ENCODE results near the gene IQGAP3. TPM values are rescaled to one million over a fixed set of nuclear protein-coding genes. Genes with fewer than 3 reads are reported as not detected.

The IQGAP3 gene
- total and polyA plus RNA-seq, 2 experiments from 2014 or later = 11.9 to 31.8 TPM

GRCh38 chr1:156525071-156525501 is 47.3 kb downstream of the IQGAP3 start:
- H3K4me2 ChIP-seq = no peak overlapping the region
- H3K27me3 Mint-ChIP-seq (ENCODE audit: insufficient read depth, low read depth, poor library complexity) = peaks cover 6% of the 10 kb centered on the region
- no peak for ATAC-seq

DNA sequence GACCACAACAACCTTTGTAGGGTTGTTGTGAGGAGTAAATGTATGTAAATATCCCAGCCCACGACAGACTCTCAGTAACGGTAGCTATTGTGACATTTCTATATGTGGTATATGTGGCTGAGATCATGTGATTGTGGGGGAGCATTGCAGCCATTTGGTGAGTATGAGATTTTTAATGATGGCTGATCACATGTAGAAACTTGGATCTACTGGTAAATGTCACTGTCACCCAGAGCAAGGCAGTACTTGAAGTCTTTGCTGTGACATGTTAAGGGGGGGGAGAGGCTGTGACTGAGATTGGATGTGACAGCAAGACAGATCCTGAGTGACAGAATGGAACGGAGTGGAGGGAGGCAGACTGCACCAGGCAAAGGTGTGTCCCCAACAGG is 47.9 kb downstream of the IQGAP3 start:
- H3K27ac Mint-ChIP-seq = no peak overlapping the region
- Histone ChIP-seq H3K4me2 (no peak overlapping the region), H3K27ac (ENCODE audit: low read depth) (peak overlapping the region; percentile 15; the same call in 1 of the 2 replicates), H3K4me1 (ENCODE audit: insufficient read depth) (peaks cover 19% of the 10 kb centered on the region; the same call in 1 of the 2 replicates), H2AFZ (no peak overlapping the region), H4K20me1 (replicated peaks; ENCODE audit: insufficient read depth) (no peaks in the 10 kb centered on the region; the same call in 1 of the 2 replicates), H3K36me3 (ENCODE audit: insufficient read depth) (no peaks in the 10 kb centered on the region), H3K4me3 (no peak overlapping the region), H3F3A (replicated peaks; ENCODE audit: low read depth) (no peaks in the 10 kb centered on the region), H3K9me2 (ENCODE audit: insufficient read depth) (no peaks in the 10 kb centered on the region), H3K27me3 (ENCODE audit: insufficient read depth) (no peaks in the 10 kb centered on the region), H3K79me2 (replicated peaks; ENCODE audit: insufficient read depth) (no peaks in the 10 kb centered on the region)
- DNase-seq (ENCODE audit: low spot score) (no peak), ATAC-seq (no peak)
- H3K4me1 Mint-ChIP-seq = peaks cover 22% of the 10 kb centered on the region
- H3K27me3 Mint-ChIP-seq (ENCODE audit: insufficient read depth, low read depth, poor library complexity) = peaks cover 6% of the 10 kb centered on the region
- peaks cover 27% of the 10 kb centered on the region for H3K36me3 Mint-ChIP-seq (ENCODE audit: low read depth)
- H3K9me3 Mint-ChIP-seq = no peaks in the 10 kb centered on the region
- H3K4me3 Mint-ChIP-seq = no peak overlapping the region
- TF ChIP-seq EZH2phosphoT487 (IDR thresholded peaks at IDR 0.05; ENCODE audit: unreplicated experiment) (no peak), JUNB (IDR thresholded peaks at IDR 0.05; ENCODE audit: unreplicated experiment) (no peak), NANOG (IDR thresholded peaks at IDR 0.05; ENCODE audit: borderline replicate concordance) (no peak), REST (IDR thresholded peaks at IDR 0.05; ENCODE audit: unreplicated experiment) (no peak), STAT1 (IDR thresholded peaks at IDR 0.05; ENCODE audit: unreplicated experiment) (no peak)

More at GRCh38 chr1:156525071-156525501, 47.3 kb downstream of the IQGAP3 start:
- Mint-ChIP-seq H3K4me1 (peaks cover 22% of the 10 kb centered on the region), H3K9me3 (no peaks in the 10 kb centered on the region), H3K27ac (peak overlapping the region; percentile 57), H3K36me3 (ENCODE audit: low read depth) (peaks cover 29% of the 10 kb centered on the region), H3K4me3 (no peak overlapping the region; the same call in 2 of the 3 replicates)
- Histone ChIP-seq H3K36me3 (ENCODE audit: insufficient read depth) (no peaks in the 10 kb centered on the region), H3F3A (replicated peaks; ENCODE audit: low read depth) (no peaks in the 10 kb centered on the region), H3K4me3 (no peak overlapping the region), H3K9me2 (ENCODE audit: insufficient read depth) (no peaks in the 10 kb centered on the region), H3K4me1 (ENCODE audit: insufficient read depth) (peaks cover 19% of the 10 kb centered on the region; the same call in 1 of the 2 replicates), H3K27ac (ENCODE audit: low read depth) (peak overlapping the region; percentile 15), H3K27me3 (ENCODE audit: insufficient read depth) (no peaks in the 10 kb centered on the region), H4K20me1 (replicated peaks; ENCODE audit: insufficient read depth) (no peaks in the 10 kb centered on the region; the same call in 1 of the 2 replicates), H3K79me2 (replicated peaks; ENCODE audit: insufficient read depth) (no peaks in the 10 kb centered on the region), H2AFZ (no peak overlapping the region)
- DNase-seq (ENCODE audit: low spot score) = no peak
- TF ChIP-seq REST (IDR thresholded peaks at IDR 0.05; ENCODE audit: unreplicated experiment) = no peak
- no peak for TF ChIP-seq NANOG (IDR thresholded peaks at IDR 0.05; ENCODE audit: borderline replicate concordance)
- no peak for TF ChIP-seq JUNB (IDR thresholded peaks at IDR 0.05; ENCODE audit: unreplicated experiment)
- no peak for TF ChIP-seq EZH2 (IDR thresholded peaks at IDR 0.05; ENCODE audit: low read depth, unreplicated experiment)
- TF ChIP-seq ETS1 (IDR thresholded peaks at IDR 0.05) = no peak
- no peak for TF ChIP-seq CREB1 (CRISPR knock-in tag; IDR thresholded peaks at IDR 0.05; ENCODE audit: low read depth)
- TF ChIP-seq EZH2phosphoT487 (IDR thresholded peaks at IDR 0.05; ENCODE audit: unreplicated experiment) = no peak

Data from GM23338 (cell line).